Glomerular endothelial cell (primary cell): ENCODE data around the gene TBC1D9. TPM values are rescaled to one million over a fixed set of nuclear protein-coding genes. Genes with fewer than 3 reads are reported as not detected.
"Not testable (repeated sequence)": the region's sequence is repeated elsewhere in the genome, so short reads cannot be mapped to it uniquely, and the experiment has no call there.

Experiments used
- DNase-seq: peaks from one replicate; pipeline ENCODE4 v3.0.0-alpha.2; 2011; ENCODE audit warnings: low read depth, low spot score; ENCODE audit errors: extremely low read depth
- total RNA-seq: library from RNA; depleted of rRNA; stranded (reverse); fragments of >200 nt; gene quantifications from 2 replicates; pipeline ENCODE4 v1.2.3, GENCODE V29; 2015

Gene TBC1D9
- total RNA-seq, 1 donor from 2014 or later = 72.3 TPM

DNA sequence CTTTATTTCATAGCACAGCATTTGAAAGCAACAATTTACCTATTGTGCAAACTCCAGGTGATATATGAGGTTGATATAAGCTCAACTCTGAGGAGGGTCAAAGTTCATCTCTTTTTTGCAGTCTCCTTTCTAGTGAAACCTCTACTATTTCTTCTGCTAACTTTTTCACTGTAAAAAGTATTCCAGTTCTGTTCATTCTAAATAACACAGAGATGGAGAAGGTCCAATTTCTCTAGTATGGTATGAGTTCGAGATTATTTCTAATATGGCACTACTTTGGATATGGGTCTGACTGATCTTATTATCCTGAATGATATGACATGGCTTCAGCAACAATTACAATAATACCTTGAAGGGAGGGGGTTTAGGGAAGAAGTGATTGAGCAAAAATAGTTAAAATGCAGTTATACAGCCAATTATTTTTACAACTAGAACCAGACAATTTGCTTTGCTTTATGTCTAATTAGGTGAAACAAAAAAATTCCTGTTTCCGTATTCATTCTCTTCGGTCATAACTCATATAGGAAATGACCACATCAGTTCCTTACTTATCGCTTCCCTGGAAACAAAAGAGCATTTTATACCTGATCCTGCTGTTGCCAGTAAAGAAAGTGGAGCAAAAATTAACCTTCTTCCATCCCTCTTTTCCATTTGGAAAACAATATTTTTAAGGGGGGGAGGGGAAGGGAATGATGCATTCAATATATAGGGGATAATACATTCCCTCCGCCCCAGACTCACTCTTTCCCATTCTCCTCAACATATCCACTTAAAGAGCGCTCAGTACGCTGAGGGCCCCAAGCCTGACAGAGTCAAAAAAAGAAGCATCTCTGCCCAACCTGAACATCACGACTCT lies 1.0 kb downstream of the TBC1D9 start:
- DNase-seq = no peak

DNA sequence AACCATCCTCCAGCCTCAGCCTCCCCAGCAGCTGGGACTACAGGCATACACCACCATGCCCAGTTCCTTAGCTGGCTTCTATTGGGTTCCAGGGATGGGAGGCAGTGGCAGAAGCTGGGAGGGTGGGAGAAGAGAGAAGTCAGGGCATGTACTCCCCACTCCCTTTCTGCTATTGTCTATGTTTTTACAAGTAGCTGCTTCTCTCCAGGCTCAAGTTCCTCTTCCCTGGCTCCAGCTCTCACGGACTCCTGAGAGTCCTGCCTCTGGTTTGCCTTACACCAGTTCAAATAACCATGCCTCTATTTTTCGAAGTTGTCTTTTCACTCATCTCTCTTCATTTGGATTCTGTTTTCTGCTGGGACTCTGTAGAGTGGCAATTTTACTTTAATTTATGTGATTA lies 2.9 kb downstream of the TBC1D9 start:
- no peak for DNase-seq

DNA sequence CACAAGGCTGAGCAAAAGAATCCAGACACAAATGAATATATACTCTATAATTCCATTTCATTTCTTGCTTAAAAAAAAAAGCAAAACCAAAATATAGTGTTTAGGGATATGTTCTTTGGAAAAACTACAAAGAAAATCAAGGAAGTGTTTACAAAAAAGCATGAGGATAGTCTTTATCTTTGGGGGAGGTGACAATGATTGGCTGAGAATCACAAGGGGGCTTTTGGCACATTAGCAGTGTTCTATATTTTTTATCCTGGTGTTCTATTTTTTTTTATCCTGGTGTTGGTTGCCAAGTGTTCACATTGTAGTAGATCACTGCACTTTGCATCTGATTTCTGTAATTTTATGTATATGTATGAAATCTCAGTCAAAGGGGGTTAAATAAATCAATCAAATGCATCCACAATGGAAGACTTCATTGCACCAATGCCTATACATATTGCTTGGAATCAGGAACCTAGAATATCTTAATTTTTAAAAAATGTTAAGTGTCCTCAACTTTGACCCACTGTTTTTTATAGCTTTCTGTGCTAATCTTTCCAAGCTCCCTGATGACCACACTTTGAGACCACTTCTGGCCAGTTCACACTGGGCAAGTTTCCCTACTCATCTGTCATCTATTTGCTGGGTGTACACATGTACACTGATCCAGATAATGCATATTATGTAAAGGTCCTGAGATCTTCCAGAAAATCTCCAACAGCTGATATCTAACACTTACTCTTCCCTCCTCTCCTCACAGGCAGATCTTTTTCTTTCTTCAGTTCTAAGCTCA lies 3.7 kb downstream of the TBC1D9 start:
- no peak for DNase-seq

DNA sequence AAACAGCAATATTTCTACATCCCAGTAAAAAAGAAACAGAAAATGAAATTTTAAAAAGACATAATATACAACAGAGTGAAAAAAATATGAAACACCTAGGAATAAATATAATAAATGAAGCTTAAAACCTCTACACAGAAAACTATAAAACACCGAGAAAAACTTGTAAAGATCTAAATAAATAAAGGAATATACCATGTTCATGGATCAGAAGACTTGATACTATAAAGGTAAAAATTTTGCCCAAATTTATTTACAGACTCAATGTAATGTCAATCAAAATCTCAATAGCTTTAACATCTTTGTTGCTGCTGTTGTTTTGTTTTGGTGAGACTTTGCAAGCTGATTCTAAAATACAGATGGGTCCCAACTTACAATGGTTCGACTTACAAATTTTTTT lies 5.7 kb downstream of the TBC1D9 start:
- no peak for DNase-seq

DNA sequence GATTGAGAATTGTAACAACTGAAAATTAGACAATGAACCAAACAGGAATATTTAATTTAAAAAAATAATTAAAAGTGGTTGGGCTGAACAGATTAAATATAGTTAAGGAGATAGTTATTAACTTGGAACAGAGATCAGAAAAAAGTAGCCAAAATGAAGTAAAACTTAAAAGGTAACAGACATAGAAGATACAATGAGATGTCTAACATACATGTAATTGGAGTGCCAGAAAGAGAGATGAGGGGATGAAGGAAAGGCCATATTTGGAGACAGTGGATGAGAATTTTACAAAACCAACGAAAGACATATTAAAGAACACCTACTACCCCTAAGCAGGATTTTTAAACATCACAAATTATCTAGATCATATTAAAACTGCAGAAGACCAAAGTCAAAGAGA lies 8.0 kb downstream of the TBC1D9 start:
- DNase-seq = no peak

DNA sequence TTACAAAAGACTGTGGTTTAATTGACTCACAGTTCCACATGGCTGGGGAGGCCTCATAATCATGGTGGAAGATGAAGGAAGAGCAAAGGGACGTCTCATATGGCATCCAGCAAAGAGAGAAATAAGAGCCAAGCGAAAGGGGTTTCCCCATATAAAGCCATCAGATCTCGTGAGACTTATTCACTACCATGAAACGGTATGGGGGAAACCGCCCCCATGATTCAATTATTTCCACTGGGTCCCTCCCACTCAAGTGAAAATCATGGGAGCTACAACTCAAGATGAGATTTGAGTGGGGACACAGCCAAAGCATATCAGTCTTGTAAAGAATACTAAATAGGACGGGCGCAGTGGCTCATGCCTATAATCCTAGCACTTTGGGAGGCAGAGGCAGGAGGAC lies 9.6 kb downstream of the TBC1D9 start:
- DNase-seq = not testable (repeated sequence)

DNA sequence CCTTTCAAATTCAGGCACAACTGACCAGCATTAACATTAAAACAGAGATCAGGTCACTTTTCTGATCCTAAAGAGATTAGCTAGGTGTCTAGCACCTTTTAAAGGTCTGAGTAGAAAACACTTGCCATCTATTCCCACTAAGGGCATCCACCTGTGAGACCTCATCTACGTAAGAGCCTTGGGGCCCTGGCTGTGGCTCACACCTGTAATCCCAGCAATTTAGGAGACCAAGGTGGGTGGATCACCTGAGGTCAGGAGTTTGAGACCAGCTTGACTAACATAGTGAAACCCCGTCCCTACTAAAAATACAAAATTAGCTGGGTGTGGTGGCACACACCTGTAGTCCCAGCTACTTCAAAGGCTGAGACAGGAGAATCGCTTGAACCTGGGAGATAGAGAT lies 11.8 kb downstream of the TBC1D9 start:
- no peak for DNase-seq

DNA sequence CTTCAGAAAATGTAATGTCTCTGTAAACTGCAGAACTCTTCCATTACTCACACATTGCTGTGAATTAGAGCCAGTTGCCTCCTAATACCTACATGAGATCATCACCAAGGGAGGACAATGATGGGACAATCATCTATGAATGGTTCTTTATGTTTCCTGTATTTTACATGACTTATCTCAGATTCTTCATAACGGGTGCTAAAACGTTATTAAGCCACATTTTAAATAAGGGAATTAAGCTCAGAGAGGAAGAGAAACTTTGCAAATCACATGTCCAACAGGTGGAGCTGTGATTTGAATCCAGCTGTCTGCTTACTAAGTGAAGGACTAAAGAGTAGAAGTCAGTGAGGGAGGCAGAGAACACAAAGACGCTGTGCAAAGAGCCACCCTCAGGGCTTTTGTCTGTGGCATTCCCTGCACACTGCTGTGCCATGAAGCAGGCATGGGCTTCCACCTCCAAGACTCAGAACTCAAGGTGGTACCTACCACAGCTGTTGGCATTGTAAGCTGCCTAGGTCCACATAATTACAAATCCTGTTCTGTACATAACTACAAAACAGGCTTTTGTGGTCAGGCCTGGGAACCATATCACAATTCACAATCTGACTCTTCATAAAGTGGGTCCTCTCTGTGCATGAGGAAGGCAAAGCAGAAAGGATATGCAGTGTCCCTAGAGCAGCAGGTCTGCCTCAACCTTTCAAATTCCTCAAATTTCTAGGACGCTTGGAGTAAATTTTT lies 12.8 kb downstream of the TBC1D9 start:
- no peak for DNase-seq

DNA sequence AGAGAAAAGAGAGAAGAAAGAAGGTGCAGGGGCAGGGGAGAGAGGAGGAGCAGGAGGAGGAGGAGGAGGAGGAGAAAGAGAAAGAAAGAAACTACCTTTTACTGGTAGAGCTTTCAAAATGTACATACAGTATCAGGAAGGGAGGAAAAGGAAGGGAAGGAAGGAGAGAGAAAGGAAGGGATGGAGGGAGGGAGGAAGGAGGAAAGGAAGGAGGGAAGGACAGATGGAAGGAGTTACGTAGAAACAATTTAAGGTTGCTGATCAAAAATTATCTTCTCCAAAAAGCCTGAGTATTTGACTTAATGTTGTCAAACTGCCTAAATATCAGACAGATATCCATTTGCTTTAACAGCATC lies 13.4 kb downstream of the TBC1D9 start:
- DNase-seq = no peak

DNA sequence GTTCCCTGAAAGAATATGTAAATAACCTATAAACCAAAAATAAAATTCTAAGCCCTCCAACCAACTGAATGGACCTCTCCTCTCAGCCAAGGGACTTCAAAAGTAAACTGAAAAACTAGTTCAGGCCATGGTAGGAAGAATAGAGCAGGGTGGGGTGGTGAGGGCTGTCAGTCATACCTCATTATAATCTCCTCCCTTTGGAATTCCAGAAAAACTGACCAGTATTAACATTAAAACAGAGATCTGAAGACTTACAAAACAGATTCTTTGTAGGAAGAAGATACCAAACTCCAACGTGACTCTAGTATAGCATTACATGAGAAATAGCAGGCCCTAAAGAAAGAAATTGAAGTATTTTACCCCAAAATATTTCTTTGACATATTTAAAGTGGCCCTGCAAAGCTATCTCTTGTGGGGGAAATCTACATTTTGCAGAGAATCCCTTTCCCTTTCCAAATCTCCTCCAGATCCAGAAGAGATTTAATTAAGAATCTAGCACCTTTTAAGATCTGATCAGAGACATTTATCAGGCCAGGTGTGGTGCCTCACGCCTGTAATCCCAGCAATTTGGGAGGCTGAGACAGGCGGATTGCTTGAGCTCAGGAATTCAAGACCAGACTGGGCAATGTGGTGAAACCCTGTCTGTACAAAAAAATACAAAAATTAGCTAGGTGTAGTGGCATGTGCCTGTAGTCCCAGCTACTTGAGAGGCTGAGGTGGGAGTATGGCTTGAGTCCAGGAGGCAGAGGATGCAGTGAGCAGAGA lies 15.1 kb downstream of the TBC1D9 start:
- DNase-seq = no peak

DNA sequence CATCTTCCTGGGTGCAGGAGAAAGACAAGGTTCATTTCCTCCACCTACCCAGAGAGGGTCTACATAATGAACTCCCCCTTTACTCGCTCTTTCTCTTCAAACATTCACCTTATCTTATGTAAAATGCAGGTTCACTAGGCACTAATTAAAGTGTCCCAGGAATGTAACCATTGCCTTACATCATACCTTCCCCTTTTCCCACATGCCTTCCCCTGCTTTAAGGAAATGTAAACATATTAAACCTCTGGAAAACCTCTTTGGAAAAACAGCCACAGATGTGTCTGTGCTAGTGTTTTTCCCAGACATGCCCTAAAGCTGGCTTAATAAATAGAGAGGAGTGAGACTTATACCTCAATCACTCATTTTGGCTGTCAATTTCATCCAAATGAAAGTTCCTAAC lies 15.8 kb downstream of the TBC1D9 start:
- DNase-seq = no peak

DNA sequence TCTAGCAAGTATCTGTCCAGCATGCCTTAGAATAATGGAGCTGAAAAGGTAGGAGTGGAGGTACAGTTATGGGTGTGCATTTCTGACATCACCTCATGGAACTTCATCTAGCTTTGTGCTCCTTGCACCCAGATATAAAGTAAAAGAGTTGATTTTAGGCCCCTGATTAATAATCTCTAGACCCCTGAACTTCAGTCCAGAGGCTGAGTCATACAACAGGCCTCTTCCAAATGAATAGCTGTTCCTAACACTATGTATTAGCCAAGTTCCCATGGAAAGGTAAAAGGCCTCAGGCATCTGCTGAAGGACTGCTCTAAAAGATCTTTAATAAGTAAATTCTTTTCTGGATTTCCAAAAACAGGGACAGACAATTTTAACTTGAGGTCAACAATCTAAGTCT lies 16.2 kb downstream of the TBC1D9 start:
- DNase-seq = no peak

DNA sequence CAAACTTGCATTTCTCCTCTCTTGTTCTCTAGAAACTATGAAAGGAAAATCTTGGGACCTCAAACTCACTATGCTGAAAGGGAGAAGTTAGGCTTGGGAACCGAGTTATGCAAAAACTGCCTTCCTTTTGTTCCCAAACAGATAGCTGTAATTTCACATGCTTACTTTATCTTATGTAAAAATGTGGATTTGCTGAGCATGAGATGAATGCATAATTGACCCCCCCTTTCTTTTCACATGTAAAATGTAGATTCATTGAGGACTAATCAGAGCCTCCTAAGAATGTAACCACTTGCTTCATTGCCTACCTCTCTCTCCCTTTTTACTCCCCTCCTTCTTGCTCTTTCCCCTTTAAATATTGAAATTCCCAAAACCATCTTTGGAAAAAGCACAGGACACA lies 18.0 kb downstream of the TBC1D9 start:
- DNase-seq = no peak

DNA sequence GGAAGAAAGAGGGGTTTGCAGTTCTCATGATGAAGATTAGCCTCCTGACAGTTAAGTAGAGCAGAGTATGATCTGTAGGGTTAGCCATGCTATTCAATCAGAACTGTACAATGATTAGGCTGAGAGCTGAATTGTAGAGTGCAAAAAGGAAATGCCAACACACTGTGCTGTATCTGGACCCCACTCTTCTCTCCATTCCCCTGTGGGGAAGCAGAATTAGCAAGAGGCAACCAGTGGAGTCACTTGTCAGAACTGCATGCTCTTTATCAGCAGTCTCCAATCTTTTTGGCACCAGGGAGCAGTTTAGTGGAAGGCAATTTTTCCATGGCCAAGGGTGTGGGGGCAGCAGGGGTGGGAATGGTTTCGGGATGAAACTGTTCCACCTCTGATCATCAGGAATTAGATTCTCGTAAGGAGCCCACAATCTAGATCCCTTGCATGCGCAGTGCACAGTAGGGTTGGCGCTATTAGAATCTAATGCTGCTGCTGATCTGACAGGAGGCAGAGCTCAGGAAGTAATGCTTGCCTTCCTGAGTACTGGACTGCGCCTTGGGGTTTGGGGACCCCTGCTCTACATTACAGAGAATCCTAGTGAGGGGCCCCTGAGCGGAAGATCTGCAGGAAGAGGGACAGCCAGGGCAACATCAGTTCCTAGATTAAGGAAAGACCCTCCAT lies 19.4 kb downstream of the TBC1D9 start:
- DNase-seq = no peak

DNA sequence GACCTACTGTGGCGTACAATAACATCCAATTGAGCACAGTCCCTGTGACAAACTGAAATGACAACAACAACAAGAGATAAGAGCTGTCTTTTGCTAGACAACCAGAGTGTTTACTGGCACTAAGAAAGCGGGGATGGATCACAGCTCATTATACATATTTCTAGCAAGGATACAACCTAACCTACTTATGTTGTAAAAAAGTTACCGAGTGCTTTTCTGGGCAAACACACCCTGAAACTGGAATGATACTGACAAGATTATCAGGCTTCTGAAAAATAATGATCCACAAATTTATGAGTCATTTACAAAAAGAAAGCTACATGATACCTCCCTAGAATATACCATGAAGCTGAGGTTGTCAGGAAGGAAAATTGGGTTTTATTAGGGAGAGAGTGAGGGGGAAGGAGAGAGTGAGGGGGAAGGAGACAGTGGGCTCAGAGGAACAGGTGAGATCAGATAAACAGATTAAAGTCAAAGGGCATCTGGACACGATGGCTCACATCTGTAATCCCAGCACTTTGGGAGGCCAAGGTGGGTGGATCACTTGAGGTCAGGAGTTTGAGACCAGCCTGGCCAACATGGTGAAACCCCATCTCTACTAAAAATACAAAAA lies 20.3 kb downstream of the TBC1D9 start:
- no peak for DNase-seq

DNA sequence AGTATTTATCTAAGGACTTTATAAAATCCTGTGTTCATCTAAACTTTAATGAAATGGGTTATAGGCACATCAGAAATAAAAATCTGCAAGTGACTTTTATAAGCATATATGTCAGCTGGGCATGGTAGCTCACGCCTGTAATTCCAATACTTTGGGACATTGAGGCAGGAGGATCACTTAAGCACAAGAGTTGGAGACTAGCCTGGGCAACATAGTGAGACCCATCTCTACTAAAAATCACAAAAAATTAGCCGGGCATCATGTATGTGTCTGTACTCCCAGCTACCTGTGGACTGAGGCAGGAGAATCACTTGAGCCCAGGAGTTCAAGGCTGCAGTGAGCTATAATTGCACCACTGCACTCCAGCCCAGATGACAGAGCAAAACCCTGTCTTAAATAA lies 20.9 kb downstream of the TBC1D9 start:
- DNase-seq = no peak

DNA sequence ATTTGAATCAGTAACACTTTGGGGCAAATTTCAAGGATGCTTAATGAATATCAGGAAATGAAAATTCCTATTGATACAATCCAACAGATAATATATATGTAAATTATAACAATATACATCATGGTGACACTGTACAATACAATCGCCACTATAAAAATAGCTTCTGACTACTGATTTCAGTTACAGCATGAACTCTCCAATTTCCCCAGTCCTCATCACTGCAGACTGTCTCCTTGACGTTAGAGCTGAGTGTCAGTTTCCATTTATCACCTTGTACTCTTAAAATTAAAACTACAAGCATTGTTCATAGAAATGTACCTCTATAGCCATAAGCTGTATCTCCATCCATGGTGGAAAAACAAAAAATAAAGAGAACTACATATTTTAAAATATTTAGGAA lies 23.4 kb downstream of the TBC1D9 start:
- DNase-seq = no peak

DNA sequence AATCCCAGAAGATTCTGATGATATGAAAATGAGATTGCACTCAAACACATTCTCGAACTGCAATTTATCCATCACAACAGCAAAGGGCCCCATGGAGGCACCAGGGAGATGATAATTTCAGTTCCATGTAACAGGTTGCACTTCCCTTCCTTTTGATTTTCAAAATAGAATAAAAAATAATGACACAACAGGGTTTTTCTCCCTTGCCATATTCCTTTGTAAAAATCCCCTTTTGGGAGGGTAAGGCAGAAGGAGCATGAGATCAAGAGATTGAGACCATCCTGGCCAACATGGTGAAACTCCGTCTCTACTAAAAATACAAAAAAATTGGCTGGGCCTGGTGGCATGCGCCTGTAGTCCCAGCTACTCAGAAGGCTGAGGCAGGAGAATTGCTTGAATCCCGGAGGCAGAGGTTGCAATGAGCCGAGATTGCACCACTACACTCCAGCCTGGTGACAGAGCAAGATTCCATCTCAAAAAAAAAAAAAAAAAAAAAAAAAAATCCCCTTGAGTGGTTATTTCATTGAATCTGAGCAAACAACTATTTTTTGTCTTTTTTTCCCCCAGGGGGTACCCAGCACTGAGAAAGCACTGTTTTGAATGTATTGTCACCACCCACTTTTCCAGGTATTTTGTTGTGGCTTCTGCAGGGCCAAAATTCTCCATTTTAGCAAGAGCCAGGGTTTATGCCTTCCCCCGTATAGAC lies 26.7 kb downstream of the TBC1D9 start:
- no peak for DNase-seq

DNA sequence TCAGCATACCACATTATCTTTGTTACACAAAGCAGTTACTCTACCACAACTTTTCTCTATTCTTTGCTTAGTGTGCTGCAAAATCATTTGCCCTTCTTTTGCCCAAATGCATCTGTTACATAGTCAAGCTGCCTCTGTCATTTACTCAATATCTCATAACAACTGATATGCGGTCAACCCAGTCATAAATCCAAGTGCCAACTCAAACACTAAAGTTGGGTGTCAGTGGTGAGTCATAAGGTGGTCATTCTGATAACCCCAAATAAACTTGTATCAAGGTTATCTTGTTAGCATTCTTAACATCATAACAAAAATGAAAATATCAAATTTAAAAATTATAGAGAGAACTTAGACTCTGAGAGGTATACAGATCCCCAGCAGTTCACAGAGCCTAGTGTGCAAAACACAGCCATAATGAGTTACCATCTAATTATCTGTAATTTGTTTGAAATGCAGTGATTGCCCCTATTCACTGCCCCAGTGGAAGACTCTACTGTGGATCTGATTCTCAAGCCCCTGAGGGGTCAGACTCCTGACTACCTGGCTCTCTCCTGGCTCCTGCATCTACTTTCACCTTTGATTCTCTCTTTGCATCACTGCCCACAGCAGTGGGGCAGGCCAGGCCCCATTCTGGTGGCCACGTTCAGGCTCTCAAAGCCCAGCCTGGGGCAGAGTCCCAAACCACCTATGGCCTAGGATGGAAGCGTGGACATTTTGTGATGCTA lies 29.2 kb downstream of the TBC1D9 start:
- DNase-seq = no peak
